Vagina (tissue), 2 donors: Measurements from ENCODE around the gene KCTD17.

Source experiments
- POLR2A ChIP-seq, 2 donors: fragments of 450-650 bp; IDR thresholded peaks; one replicate each; pipeline ENCODE4 v1.6.1; 2017; ENCODE audit warnings: antibody characterized with exemption in 2 of 2, mild to moderate bottlenecking in 2 of 2, moderate library complexity in 2 of 2
- POLR2AphosphoS5 ChIP-seq, 2 donors: sonication (generic); formaldehyde crosslinking; IDR thresholded peaks; one replicate each; pipeline ENCODE4 v1.9.0; 2017; ENCODE audit warnings: antibody characterized with exemption in 2 of 2, mild to moderate bottlenecking in 2 of 2, low read depth in 1 of 2; ENCODE audit not compliant: insufficient read depth in 1 of 2
- TF ChIP-seq, protein P1 (sequence below), 3 experiments: fragments of 450-650 bp in 2 of 3; fragments of 200-600 bp in 1 of 3; sonication (generic) in 1 of 3; IDR thresholded peaks; one replicate each; pipeline ENCODE4 v1.5.1; 2017 to 2019; ENCODE audit warnings: antibody characterized with exemption in 3 of 3, mild to moderate bottlenecking in 2 of 3, moderate library complexity in 2 of 3

DNA sequence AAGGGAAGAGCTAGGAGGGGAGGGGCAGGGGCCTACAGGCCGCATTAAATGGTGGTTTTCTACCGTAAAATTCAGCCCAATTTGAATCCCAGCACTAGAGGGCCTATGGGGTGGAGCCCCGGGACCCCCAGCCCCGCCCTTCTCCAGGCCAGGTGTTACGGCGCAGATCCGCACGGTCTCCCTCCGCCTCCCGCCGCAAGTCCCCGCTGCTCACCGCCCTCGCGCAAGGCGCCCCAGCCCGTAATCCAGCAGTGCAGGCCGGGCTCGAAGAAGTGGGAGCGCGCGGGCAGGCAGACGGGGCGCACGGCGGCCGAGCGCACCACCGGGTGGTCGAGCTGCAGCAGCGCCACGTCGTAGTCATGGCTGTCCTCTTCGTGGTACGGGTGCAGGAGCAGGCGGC, 17.3 kb downstream of the KCTD17 start:
- no peak for TF ChIP-seq POLR2A (IDR thresholded peaks at IDR 0.05)
- TF ChIP-seq, protein P1, sequence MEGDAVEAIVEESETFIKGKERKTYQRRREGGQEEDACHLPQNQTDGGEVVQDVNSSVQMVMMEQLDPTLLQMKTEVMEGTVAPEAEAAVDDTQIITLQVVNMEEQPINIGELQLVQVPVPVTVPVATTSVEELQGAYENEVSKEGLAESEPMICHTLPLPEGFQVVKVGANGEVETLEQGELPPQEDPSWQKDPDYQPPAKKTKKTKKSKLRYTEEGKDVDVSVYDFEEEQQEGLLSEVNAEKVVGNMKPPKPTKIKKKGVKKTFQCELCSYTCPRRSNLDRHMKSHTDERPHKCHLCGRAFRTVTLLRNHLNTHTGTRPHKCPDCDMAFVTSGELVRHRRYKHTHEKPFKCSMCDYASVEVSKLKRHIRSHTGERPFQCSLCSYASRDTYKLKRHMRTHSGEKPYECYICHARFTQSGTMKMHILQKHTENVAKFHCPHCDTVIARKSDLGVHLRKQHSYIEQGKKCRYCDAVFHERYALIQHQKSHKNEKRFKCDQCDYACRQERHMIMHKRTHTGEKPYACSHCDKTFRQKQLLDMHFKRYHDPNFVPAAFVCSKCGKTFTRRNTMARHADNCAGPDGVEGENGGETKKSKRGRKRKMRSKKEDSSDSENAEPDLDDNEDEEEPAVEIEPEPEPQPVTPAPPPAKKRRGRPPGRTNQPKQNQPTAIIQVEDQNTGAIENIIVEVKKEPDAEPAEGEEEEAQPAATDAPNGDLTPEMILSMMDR (IDR thresholded peaks at IDR 0.05), result no peak
- TF ChIP-seq POLR2AphosphoS5 (IDR thresholded peaks at IDR 0.05; ENCODE audit: insufficient read depth in 1 of 2, low read depth in 1 of 2), result no peak
